Osteocyte (in vitro differentiated cells): ENCODE data around the gene FHL2. TPM values are rescaled to one million over a fixed set of nuclear protein-coding genes. Genes with fewer than 3 reads are reported as not detected.

Source experiments
- DNase-seq: peaks from one replicate; pipeline ENCODE4 v3.0.0; 2021; ENCODE audit warnings: mixed read lengths; ENCODE audit not compliant: unreplicated experiment; ENCODE audit errors: extremely low spot score
- H3K27ac Mint-ChIP-seq: one replicate; pipeline ENCODE4 v1.8.0; 2021; ENCODE audit warnings: mild to moderate bottlenecking, mixed read lengths; ENCODE audit not compliant: unreplicated experiment
- H3K27me3 Mint-ChIP-seq: one replicate; pipeline ENCODE4 v1.8.0; 2021; ENCODE audit warnings: mixed read lengths; ENCODE audit not compliant: unreplicated experiment
- H3K36me3 Mint-ChIP-seq: one replicate; pipeline ENCODE4 v1.8.0; 2021; ENCODE audit warnings: mixed read lengths; ENCODE audit not compliant: unreplicated experiment
- H3K4me1 Mint-ChIP-seq: one replicate; pipeline ENCODE4 v1.8.0; 2021; ENCODE audit warnings: mixed read lengths; ENCODE audit not compliant: unreplicated experiment
- H3K4me3 Mint-ChIP-seq: one replicate; pipeline ENCODE4 v1.8.0; 2021; ENCODE audit warnings: mild to moderate bottlenecking, moderate library complexity, mixed read lengths; ENCODE audit not compliant: unreplicated experiment
- H3K9me3 Mint-ChIP-seq: one replicate; pipeline ENCODE4 v1.8.0; 2021; ENCODE audit warnings: mixed read lengths; ENCODE audit not compliant: unreplicated experiment
- total RNA-seq: library from RNA; stranded (reverse); gene quantifications from 2 replicates; pipeline ENCODE4 v1.2.1, GENCODE V29; 2021
- TF ChIP-seq, protein P1 (sequence below): fragments of 200-600 bp; sonication (generic); IDR thresholded peaks from 2 replicates; pipeline ENCODE4 v1.5.0; 2021; ENCODE audit warnings: antibody characterized with exemption, mild to moderate bottlenecking, moderate library complexity

Gene FHL2
- total RNA-seq, 1 donor from 2014 or later = 76.8 TPM

- peaks cover 31% of the 10 kb centered on the region for H3K4me1 Mint-ChIP-seq
- H3K27ac Mint-ChIP-seq = peak overlapping the region; percentile 51
- H3K4me3 Mint-ChIP-seq = no peak overlapping the region
- no peak for DNase-seq
- no peaks in the 10 kb centered on the region for H3K9me3 Mint-ChIP-seq
- no peaks in the 10 kb centered on the region for H3K27me3 Mint-ChIP-seq
- TF ChIP-seq, protein P1, sequence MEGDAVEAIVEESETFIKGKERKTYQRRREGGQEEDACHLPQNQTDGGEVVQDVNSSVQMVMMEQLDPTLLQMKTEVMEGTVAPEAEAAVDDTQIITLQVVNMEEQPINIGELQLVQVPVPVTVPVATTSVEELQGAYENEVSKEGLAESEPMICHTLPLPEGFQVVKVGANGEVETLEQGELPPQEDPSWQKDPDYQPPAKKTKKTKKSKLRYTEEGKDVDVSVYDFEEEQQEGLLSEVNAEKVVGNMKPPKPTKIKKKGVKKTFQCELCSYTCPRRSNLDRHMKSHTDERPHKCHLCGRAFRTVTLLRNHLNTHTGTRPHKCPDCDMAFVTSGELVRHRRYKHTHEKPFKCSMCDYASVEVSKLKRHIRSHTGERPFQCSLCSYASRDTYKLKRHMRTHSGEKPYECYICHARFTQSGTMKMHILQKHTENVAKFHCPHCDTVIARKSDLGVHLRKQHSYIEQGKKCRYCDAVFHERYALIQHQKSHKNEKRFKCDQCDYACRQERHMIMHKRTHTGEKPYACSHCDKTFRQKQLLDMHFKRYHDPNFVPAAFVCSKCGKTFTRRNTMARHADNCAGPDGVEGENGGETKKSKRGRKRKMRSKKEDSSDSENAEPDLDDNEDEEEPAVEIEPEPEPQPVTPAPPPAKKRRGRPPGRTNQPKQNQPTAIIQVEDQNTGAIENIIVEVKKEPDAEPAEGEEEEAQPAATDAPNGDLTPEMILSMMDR = no peak
- no peaks in the 10 kb centered on the region for H3K36me3 Mint-ChIP-seq
Measured at GRCh38 chr2:105324101-105324500, 74.8 kb downstream of the FHL2 start.

- no peak for DNase-seq
- TF ChIP-seq, protein P1 = no peak
- Mint-ChIP-seq H3K27me3 (no peaks in the 10 kb centered on the region), H3K4me1 (peaks cover 21% of the 10 kb centered on the region), H3K27ac (no peak overlapping the region), H3K9me3 (no peaks in the 10 kb centered on the region), H3K4me3 (no peak overlapping the region), H3K36me3 (no peaks in the 10 kb centered on the region)
Measured at GRCh38 chr2:105323111-105323510, 75.7 kb downstream of the FHL2 start.

DNA sequence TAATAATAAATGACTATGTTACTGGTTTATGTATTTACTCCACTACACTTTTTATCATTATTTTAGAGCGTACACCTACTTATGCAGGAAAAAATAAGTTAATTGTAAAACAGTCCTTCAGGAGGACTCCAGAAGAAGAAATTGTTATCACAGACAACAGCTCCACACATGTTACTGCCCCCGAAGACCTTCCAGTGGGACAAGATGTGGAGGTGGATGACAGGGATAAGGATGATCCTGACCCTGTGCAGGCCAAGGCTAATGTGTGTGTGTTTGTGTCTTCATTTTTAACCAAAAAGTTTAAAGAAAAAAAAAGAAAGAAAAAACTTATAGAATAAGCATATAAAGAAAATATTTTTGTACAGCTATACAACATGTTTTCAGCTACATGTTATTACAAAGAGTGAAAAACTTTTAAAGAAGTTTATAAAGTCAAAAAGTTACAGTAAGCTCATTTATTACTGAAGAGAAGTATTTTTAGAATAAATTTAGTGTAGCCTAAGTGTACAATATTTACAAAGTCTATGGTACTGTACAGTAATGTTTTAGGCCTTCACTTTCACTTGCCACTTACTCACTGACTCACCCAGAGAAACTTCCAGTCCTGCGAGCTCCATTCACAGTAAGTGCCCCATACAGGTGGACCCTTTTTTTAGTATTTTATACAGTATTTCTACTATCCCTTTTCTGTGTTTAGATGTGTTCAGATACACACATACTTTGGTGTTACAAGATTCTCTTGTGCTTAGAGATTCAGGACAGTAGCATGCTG is 76.8 kb downstream of the FHL2 start:
- Mint-ChIP-seq H3K4me3 (no peak overlapping the region), H3K27ac (no peak overlapping the region), H3K27me3 (no peaks in the 10 kb centered on the region), H3K36me3 (no peaks in the 10 kb centered on the region), H3K9me3 (no peaks in the 10 kb centered on the region), H3K4me1 (peaks cover 16% of the 10 kb centered on the region)
- TF ChIP-seq, protein P1 = no peak
- no peak for DNase-seq

GRCh38 chr2:105320651-105321215 is 78.1 kb downstream of the FHL2 start:
- H3K27me3 Mint-ChIP-seq = no peaks in the 10 kb centered on the region
- peaks cover 15% of the 10 kb centered on the region for H3K4me1 Mint-ChIP-seq
- no peaks in the 10 kb centered on the region for H3K9me3 Mint-ChIP-seq
- no peak overlapping the region for H3K4me3 Mint-ChIP-seq
- no peak for DNase-seq
- no peak overlapping the region for H3K27ac Mint-ChIP-seq
- TF ChIP-seq, protein P1 = no peak
- H3K36me3 Mint-ChIP-seq = no peaks in the 10 kb centered on the region

GRCh38 chr2:105317937-105318336 is 80.9 kb downstream of the FHL2 start:
- Mint-ChIP-seq H3K27ac (no peak overlapping the region), H3K4me1 (no peaks in the 10 kb centered on the region), H3K4me3 (no peak overlapping the region), H3K36me3 (no peaks in the 10 kb centered on the region), H3K9me3 (no peaks in the 10 kb centered on the region), H3K27me3 (no peaks in the 10 kb centered on the region)
- DNase-seq = no peak
- TF ChIP-seq, protein P1 = no peak
